Karpas-422 (cell line): ENCODE data around the gene ATP6AP1. TPM values are rescaled to one million over a fixed set of nuclear protein-coding genes. Genes with fewer than 3 reads are reported as not detected.

Experiments used
- DNase-seq: peaks from one replicate; pipeline ENCODE4 v3.0.0-alpha.2; 2015
- H2AFZ ChIP-seq: fragments of 200-600 bp; sonication (generic); 2 replicates; pipeline ENCODE4 v1.6.1; 2014; ENCODE audit warnings: antibody characterized with exemption, low read length, mixed read lengths
- H3K27ac ChIP-seq: fragments of 200-600 bp; sonication (generic); 2 replicates; pipeline ENCODE4 v1.5.1; 2014; ENCODE audit warnings: mild to moderate bottlenecking, low read length, moderate library complexity
- H3K27me3 ChIP-seq: fragments of 200-600 bp; sonication (generic); 2 replicates; pipeline ENCODE4 v1.6.1; 2014; ENCODE audit warnings: low read length, mixed read lengths
- H3K36me3 ChIP-seq: fragments of 200-600 bp; sonication (generic); 2 replicates; pipeline ENCODE4 v1.6.1; 2014; ENCODE audit warnings: low read length, mixed read lengths; ENCODE audit not compliant: insufficient read depth
- H3K4me1 ChIP-seq: fragments of 200-600 bp; sonication (generic); 2 replicates; pipeline ENCODE4 v1.6.1; 2014; ENCODE audit warnings: mild to moderate bottlenecking, low read length, mixed read lengths
- H3K4me2 ChIP-seq: fragments of 200-600 bp; sonication (generic); 2 replicates; pipeline ENCODE4 v1.6.1; 2014; ENCODE audit warnings: low read length, low read depth, mild to moderate bottlenecking; ENCODE audit not compliant: poor library complexity, severe bottlenecking
- H3K4me3 ChIP-seq: fragments of 200-600 bp; sonication (generic); 2 replicates; pipeline ENCODE4 v1.5.1; 2014; ENCODE audit warnings: mild to moderate bottlenecking, antibody characterized with exemption, low read length, mixed read lengths
- H3K79me2 ChIP-seq: fragments of 200-600 bp; sonication (generic); 2 replicates; pipeline ENCODE4 v1.6.1; 2014; ENCODE audit warnings: mild to moderate bottlenecking, low read length, mixed read lengths
- H3K9ac ChIP-seq: fragments of 200-600 bp; sonication (generic); 2 replicates; pipeline ENCODE4 v1.6.0; 2014; ENCODE audit warnings: low read length
- H3K9me2 ChIP-seq: fragments of 200-600 bp; sonication (generic), shearing (Covaris generic); replicated peaks from 2 replicates; pipeline ENCODE4 v1.6.0; 2014; ENCODE audit warnings: mild to moderate bottlenecking, low read length, moderate library complexity; ENCODE audit not compliant: insufficient read depth
- H3K9me3 ChIP-seq: fragments of 300-700, 200-600 bp; sonication (generic); 2 replicates; pipeline ENCODE4 v1.6.1; 2014; ENCODE audit warnings: low read length, mixed read lengths
- H4K20me1 ChIP-seq: fragments of 200-600 bp; sonication (generic); 2 replicates; pipeline ENCODE4 v1.6.1; 2014; ENCODE audit warnings: mild to moderate bottlenecking, antibody characterized with exemption, low read length, low read depth; ENCODE audit not compliant: insufficient read depth
- total RNA-seq: library from RNA; depleted of rRNA; stranded (reverse); fragments of >200 nt; shearing (Covaris generic); gene quantifications from 2 replicates; pipeline ENCODE4 v1.2.3, GENCODE V29; 2014; ENCODE audit warnings: low replicate concordance

Gene ATP6AP1
- total RNA-seq, 1 experiment from 2014 or later = 40.0 TPM

GRCh38 chrX:154481195-154481594, 52.7 kb downstream of the ATP6AP1 start:
- Histone ChIP-seq H3K27ac (0 out of 2 replicates have a peak overlapping the region, but pooled peaks have one; percentile 34), H3K4me1 (peaks cover 62% of the 10 kb centered on the region), H3K9me3 (no peaks in the 10 kb centered on the region), H3K4me3 (no peak overlapping the region), H4K20me1 (no peaks in the 10 kb centered on the region), H3K4me2 (no peak overlapping the region), H3K27me3 (no peaks in the 10 kb centered on the region), H3K9ac (no peak overlapping the region), H2AFZ (no peak overlapping the region), H3K36me3 (peaks cover 4% of the 10 kb centered on the region; the same call in 1 of the 2 replicates), H3K9me2 (no peaks in the 10 kb centered on the region), H3K79me2 (peaks cover 18% of the 10 kb centered on the region)
- no peak for DNase-seq

GRCh38 chrX:154481911-154482601, 53.6 kb downstream of the ATP6AP1 start:
- H3K36me3 ChIP-seq = peaks cover 4% of the 10 kb centered on the region; the same call in 1 of the 2 replicates
- H3K4me1 ChIP-seq = peaks cover 62% of the 10 kb centered on the region
- H3K27ac ChIP-seq = peak overlapping the region; percentile 43; the same call in 1 of the 2 replicates
- H3K27me3 ChIP-seq = no peaks in the 10 kb centered on the region
- H3K4me2 ChIP-seq = peak overlapping the region; percentile 20
- H3K9ac ChIP-seq = no peak overlapping the region; the same call in 1 of the 2 replicates
- peaks cover 18% of the 10 kb centered on the region for H3K79me2 ChIP-seq
- DNase-seq = no peak
- H3K9me2 ChIP-seq = no peaks in the 10 kb centered on the region
- no peaks in the 10 kb centered on the region for H4K20me1 ChIP-seq
- H2AFZ ChIP-seq = peak overlapping the region; percentile 56; the same call in 1 of the 2 replicates
- no peak overlapping the region for H3K4me3 ChIP-seq
- no peaks in the 10 kb centered on the region for H3K9me3 ChIP-seq

GRCh38 chrX:154482786-154483185, 54.3 kb downstream of the ATP6AP1 start:
- Histone ChIP-seq H3K9me3 (no peaks in the 10 kb centered on the region), H3K4me3 (no peak overlapping the region), H2AFZ (no peak overlapping the region), H3K4me1 (peaks cover 64% of the 10 kb centered on the region), H3K79me2 (peaks cover 18% of the 10 kb centered on the region), H3K9me2 (no peaks in the 10 kb centered on the region), H4K20me1 (no peaks in the 10 kb centered on the region), H3K4me2 (no peak overlapping the region), H3K9ac (peak overlapping the region; percentile 38; the same call in 1 of the 2 replicates), H3K27me3 (no peaks in the 10 kb centered on the region), H3K27ac (peak overlapping the region; percentile 43), H3K36me3 (peaks cover 4% of the 10 kb centered on the region; the same call in 1 of the 2 replicates)
- no peak for DNase-seq

DNA sequence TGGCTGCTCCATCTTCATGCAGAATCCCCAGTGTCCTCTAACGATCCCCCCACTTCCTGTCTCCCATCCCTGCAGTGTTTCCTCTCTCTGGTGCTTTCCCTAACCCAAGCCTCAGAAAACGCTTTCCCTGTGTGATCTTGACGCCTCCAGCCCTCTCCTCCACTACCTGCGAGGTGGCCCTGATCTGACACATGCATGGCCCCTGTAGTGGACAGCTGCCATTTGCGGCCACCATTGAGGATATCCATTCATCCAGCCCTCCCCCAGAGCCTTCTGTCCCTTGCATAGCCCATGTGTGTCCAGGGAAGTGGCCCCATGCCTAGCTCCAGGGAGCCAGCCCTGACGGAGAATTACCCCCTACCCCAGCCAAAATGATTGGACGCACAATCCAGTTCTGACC, 54.8 kb downstream of the ATP6AP1 start:
- Histone ChIP-seq H3K27me3 (no peaks in the 10 kb centered on the region), H3K9ac (no peak overlapping the region), H3K9me3 (no peaks in the 10 kb centered on the region), H2AFZ (no peak overlapping the region), H3K4me1 (peaks cover 63% of the 10 kb centered on the region), H3K4me3 (no peak overlapping the region), H3K36me3 (peaks cover 4% of the 10 kb centered on the region; the same call in 1 of the 2 replicates), H3K79me2 (peaks cover 21% of the 10 kb centered on the region), H3K9me2 (no peaks in the 10 kb centered on the region), H4K20me1 (no peaks in the 10 kb centered on the region), H3K27ac (no peak overlapping the region), H3K4me2 (no peak overlapping the region)
- DNase-seq = no peak

GRCh38 chrX:154484255-154485149, 56.0 kb downstream of the ATP6AP1 start:
- peaks cover 4% of the 10 kb centered on the region; the same call in 1 of the 2 replicates for H3K36me3 ChIP-seq
- H2AFZ ChIP-seq = no peak overlapping the region
- H3K9me3 ChIP-seq = no peaks in the 10 kb centered on the region
- H3K9ac ChIP-seq = no peak overlapping the region
- H3K79me2 ChIP-seq = peaks cover 26% of the 10 kb centered on the region
- 0 out of 2 replicates have a peak overlapping the region, but pooled peaks have one; percentile 78 for H3K4me3 ChIP-seq
- H3K4me2 ChIP-seq = peak overlapping the region; percentile 81
- no peaks in the 10 kb centered on the region for H3K9me2 ChIP-seq
- H3K27ac ChIP-seq = no peak overlapping the region
- peaks cover 71% of the 10 kb centered on the region for H3K4me1 ChIP-seq
- DNase-seq = no peak
- H4K20me1 ChIP-seq = no peaks in the 10 kb centered on the region
- H3K27me3 ChIP-seq = no peaks in the 10 kb centered on the region

DNA sequence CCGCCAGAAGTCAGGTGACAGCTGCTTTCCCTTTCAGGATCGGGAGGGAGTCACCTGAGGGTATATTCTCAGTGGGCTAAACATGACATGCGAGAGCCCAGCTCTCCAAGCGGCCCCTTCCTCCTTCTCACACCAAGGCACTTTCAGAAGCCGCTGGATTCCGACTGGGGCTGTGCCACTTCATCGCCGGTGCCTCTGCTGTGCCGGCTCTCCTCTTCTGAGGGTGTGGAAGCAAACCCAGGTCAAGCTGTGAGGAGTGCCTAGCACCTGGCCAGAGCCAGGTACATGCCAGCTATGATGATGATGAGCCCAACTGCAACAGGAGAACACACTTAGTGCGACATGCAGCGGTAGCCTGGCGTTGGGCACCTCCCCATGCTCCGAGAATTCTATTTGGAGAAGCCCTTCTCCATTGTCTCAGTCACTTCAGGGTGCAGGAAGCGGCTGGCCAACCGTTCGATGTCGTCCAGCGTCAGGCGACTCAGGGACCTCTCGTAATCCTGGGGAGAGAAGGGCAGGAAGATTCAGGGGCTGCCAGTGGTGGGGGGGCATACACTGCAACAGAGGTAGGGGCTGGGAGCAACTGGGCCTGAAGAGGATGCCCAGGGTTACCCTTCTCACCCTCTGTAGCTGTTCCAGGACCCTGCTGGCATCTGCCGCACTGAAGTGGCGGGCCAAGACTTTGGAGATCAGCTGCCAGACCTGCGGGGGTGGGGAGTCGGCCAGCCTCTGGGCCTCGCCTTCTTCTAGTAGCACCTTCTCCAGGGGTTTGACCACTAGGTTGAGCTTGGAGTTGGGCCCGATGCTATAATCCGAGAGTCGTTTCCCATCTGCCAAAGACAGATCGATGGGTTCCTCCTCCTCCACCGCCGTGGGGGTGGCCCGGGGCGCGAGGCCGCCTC, 56.9 kb downstream of the ATP6AP1 start:
- Histone ChIP-seq H3K27ac (peak overlapping the region; percentile 75), H3K4me3 (peak overlapping the region; percentile 78), H3K79me2 (peaks cover 32% of the 10 kb centered on the region), H3K27me3 (no peaks in the 10 kb centered on the region), H3K9me2 (no peaks in the 10 kb centered on the region), H3K36me3 (peaks cover 4% of the 10 kb centered on the region; the same call in 1 of the 2 replicates), H3K9ac (peak overlapping the region; percentile 94), H3K4me2 (peak overlapping the region; percentile 81), H4K20me1 (no peaks in the 10 kb centered on the region; the same call in 1 of the 2 replicates), H3K9me3 (no peaks in the 10 kb centered on the region), H3K4me1 (peaks cover 66% of the 10 kb centered on the region), H2AFZ (no peak overlapping the region)
- no peak for DNase-seq

DNA sequence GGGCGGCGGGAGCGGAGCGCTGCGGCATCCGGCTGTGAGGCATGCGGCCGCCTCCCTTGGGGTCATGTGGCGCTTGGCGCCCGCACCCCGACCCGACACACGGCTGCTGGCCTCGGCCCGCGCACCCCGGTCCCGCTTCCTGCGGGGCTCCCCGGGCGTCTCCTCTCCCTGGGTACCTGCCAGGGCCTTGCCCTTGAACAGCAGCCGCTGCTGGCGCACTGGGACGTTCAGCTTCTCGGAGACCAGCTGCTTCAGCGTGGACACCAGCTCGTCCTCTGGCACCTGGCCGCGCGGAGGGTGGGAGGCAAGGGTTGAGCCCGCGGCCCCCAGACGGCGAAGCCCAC, 57.5 kb downstream of the ATP6AP1 start:
- peaks cover 4% of the 10 kb centered on the region; the same call in 1 of the 2 replicates for H3K36me3 ChIP-seq
- peak; percentile 69 for DNase-seq
- peaks cover 32% of the 10 kb centered on the region for H3K79me2 ChIP-seq
- peaks cover 66% of the 10 kb centered on the region for H3K4me1 ChIP-seq
- peak overlapping the region; percentile 94 for H3K9ac ChIP-seq
- H3K4me2 ChIP-seq = peak overlapping the region; percentile 81
- H2AFZ ChIP-seq = no peak overlapping the region
- peak overlapping the region; percentile 75 for H3K27ac ChIP-seq
- no peaks in the 10 kb centered on the region; the same call in 1 of the 2 replicates for H4K20me1 ChIP-seq
- H3K9me3 ChIP-seq = no peaks in the 10 kb centered on the region
- H3K4me3 ChIP-seq = peak overlapping the region; percentile 78
- no peaks in the 10 kb centered on the region for H3K27me3 ChIP-seq
- no peaks in the 10 kb centered on the region for H3K9me2 ChIP-seq
